Ascending aorta (tissue), 2 donors: ENCODE results near the gene HSD17B2. TPM values are rescaled to one million over a fixed set of nuclear protein-coding genes. Genes with fewer than 3 reads are reported as not detected.

Experiments used
- DNase-seq, 2 donors: peaks; one replicate each; pipeline ENCODE4 v3.0.0-alpha.2; 2019; ENCODE audit warnings: low spot score in 2 of 2
- H3K27ac ChIP-seq, 2 donors: fragments of 200-600 bp; sonication (generic); one replicate each; pipeline ENCODE4 v1.5.1; 2016 to 2017; ENCODE audit warnings: mild to moderate bottlenecking in 1 of 2
- H3K27me3 ChIP-seq: fragments of 200-600 bp; sonication (generic); one replicate; pipeline ENCODE4 v1.5.1; 2017
- H3K36me3 ChIP-seq, 2 donors: fragments of 200-600 bp; sonication (generic); one replicate each; pipeline ENCODE4 v1.5.1; 2016
- H3K4me1 ChIP-seq, 2 donors: fragments of 200-600 bp; sonication (generic); one replicate each; pipeline ENCODE4 v1.5.1; 2016 to 2017; ENCODE audit warnings: mild to moderate bottlenecking in 1 of 2
- H3K4me3 ChIP-seq, 2 donors: fragments of 200-600 bp; sonication (generic); one replicate each; pipeline ENCODE4 v1.5.1; 2016 to 2017; ENCODE audit warnings: mild to moderate bottlenecking in 1 of 2
- H3K9me3 ChIP-seq, 2 donors: fragments of 200-600 bp; sonication (generic); one replicate each; pipeline ENCODE4 v1.5.1; 2016
- CTCF ChIP-seq, 3 experiments: fragments of 200-600 bp in 2 of 3; fragments of 450-650 bp in 1 of 3; sonication (generic) in 2 of 3; IDR thresholded peaks; one replicate each; pipeline ENCODE4 v1.5.1; 2016 to 2019; ENCODE audit warnings: antibody characterized with exemption in 3 of 3, mild to moderate bottlenecking in 1 of 3, moderate library complexity in 1 of 3
- intact Hi-C: fragments of 100-400 bp; cut with DNase I; formaldehyde crosslinking; loops from one replicate; pipeline ENCODE4 v1.15.1; 2023
- total RNA-seq: library from RNA; depleted of rRNA; stranded (reverse); fragments of >200 nt; gene quantifications from one replicate; pipeline ENCODE4 v1.1.0, GENCODE V29; 2016

Gene HSD17B2
- total RNA-seq, 1 donor from 2014 or later, result not detected

DNA sequence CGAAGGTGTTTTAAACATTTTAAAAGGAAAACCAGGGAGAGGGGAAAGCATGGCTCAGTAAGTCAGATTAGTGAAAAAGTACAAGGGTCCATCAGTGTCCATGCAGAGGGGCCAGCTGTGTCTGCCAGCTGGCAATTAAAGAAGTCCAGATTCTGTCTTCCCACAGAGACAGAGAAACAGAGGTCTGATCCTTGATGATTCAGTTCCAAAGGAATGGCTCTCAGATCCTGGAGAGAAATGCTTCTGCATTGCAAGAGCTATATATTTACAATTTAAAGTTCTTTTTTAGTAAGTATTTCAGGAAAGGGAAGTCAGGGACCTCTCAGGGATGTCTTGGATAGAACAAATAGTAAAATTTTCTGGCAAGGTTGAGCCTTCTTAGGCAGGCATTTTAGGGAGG lies 56.2 kb downstream of the HSD17B2 start:
- intact Hi-C loops, result no loop called here

DNA sequence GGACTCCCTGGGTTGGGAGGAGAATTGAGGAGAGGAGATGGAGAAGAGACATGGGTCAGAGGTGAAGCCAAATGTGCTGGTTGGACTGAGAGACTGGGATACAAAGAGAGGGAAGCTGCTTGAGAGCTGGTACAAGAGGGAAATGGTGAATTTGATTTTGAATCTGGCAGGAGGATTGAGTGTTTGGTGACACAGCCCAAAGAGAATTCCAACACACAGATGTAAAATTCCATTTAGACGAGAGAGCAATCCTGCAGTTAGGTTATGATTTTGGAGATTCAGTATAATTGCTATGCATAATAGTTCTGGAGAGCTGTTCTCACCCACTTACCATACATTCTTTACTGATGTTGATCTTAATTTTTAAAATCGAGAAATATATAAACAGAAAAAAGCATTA lies 57.7 kb downstream of the HSD17B2 start:
- H3K27ac ChIP-seq, result no peak overlapping the region
- no peaks in the 10 kb centered on the region for H3K36me3 ChIP-seq
- H3K4me3 ChIP-seq, result no peak overlapping the region
- TF ChIP-seq CTCF (IDR thresholded peaks at IDR 0.05), result no peak
- H3K27me3 ChIP-seq, result no peaks in the 10 kb centered on the region
- no peaks in the 10 kb centered on the region for H3K4me1 ChIP-seq
- no peak for DNase-seq
- no peaks in the 10 kb centered on the region for H3K9me3 ChIP-seq
- intact Hi-C loops, result no loop called here

More for the DNA sequence above, 56.2 kb downstream of the HSD17B2 start:
- Histone ChIP-seq H3K27ac (no peak overlapping the region), H3K4me1 (no peaks in the 10 kb centered on the region), H3K36me3 (no peaks in the 10 kb centered on the region), H3K9me3 (no peaks in the 10 kb centered on the region), H3K4me3 (no peak overlapping the region), H3K27me3 (no peaks in the 10 kb centered on the region)
- TF ChIP-seq CTCF (IDR thresholded peaks at IDR 0.05), result no peak
- DNase-seq, result no peak

- Histone ChIP-seq H3K4me1 (no peaks in the 10 kb centered on the region), H3K4me3 (no peak overlapping the region), H3K27ac (no peak overlapping the region), H3K27me3 (no peaks in the 10 kb centered on the region), H3K36me3 (no peaks in the 10 kb centered on the region), H3K9me3 (no peaks in the 10 kb centered on the region)
- TF ChIP-seq CTCF (IDR thresholded peaks at IDR 0.05), result no peak
- DNase-seq, result no peak
- intact Hi-C loops, result no loop called here
Observed at GRCh38 chr16:82093666-82094300, 58.7 kb downstream of the HSD17B2 start.

GRCh38 chr16:82094942-82095540 lies 60.0 kb downstream of the HSD17B2 start:
- H3K36me3 ChIP-seq, result no peaks in the 10 kb centered on the region
- H3K9me3 ChIP-seq, result no peaks in the 10 kb centered on the region
- no peaks in the 10 kb centered on the region for H3K27me3 ChIP-seq
- H3K27ac ChIP-seq, result no peak overlapping the region
- H3K4me3 ChIP-seq, result no peak overlapping the region
- intact Hi-C loops, result no loop called here
- no peak for DNase-seq
- no peaks in the 10 kb centered on the region for H3K4me1 ChIP-seq
- no peak for TF ChIP-seq CTCF (IDR thresholded peaks at IDR 0.05)

DNA sequence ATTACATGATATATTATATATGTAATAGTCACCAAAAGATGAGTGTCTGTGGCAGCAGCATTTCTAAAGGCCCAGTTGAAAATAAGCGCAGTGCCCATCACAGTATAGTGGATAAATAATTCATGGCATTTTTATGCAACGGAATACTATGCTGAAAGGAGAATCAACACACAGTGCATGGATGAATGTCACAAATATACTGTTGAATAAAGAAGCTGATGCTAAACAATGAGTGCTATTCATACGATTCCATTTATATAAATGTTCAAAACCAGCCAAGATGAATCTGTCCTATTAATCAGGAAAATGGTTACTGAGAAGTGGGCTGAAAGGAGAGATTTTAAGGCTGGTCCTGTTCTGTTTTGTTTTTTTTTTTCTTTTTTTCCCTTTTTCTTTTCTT lies 61.6 kb downstream of the HSD17B2 start:
- Histone ChIP-seq H3K27ac (no peak overlapping the region), H3K9me3 (no peaks in the 10 kb centered on the region), H3K27me3 (no peaks in the 10 kb centered on the region), H3K4me3 (no peak overlapping the region), H3K36me3 (no peaks in the 10 kb centered on the region), H3K4me1 (no peaks in the 10 kb centered on the region)
- intact Hi-C loops, result no loop called here
- TF ChIP-seq CTCF (IDR thresholded peaks at IDR 0.05), result no peak
- DNase-seq, result no peak
